Common myeloid progenitor, CD34-positive (primary cell): ENCODE data around the gene P4HTM.

Source experiments
- CTCF ChIA-PET: fragments of 350-600 bp; sonication (Branson Sonifier 250); formaldehyde crosslinking; loops from one replicate; lab custom pipeline; 2021; ENCODE audit warnings: antibody characterized with exemption; lab: Charles Lee
- POLR2A ChIA-PET: fragments of 350-600 bp; sonication (Branson Sonifier 250); formaldehyde crosslinking; loops from one replicate; lab custom pipeline; 2021; ENCODE audit warnings: antibody characterized with exemption; lab: Charles Lee
- DNase-seq, 3 donors: peaks; one replicate each; pipeline versions ENCODE4 v3.0.0 to v3.0.0-alpha.2; 2013
- H3K27ac ChIP-seq, 2 experiments: 1 replicate in 1 of 2; 2 replicates in 1 of 2; pipeline ENCODE4 v1.7.0; 2013; ENCODE audit warnings: inconsistent platforms in 2 of 2, low read length in 2 of 2, mild to moderate bottlenecking in 2 of 2, low read depth in 1 of 2, moderate library complexity in 1 of 2; ENCODE audit not compliant: severe bottlenecking in 2 of 2, insufficient read depth in 1 of 2, poor library complexity in 1 of 2
- H3K27me3 ChIP-seq, 5 experiments: replicated peaks in 2 of 5; 1 replicate in 3 of 5; 2 replicates in 2 of 5; pipeline versions ENCODE4 v1.6.1 to v1.7.0; 2013; ENCODE audit warnings: low read length in 4 of 5, mild to moderate bottlenecking in 2 of 5, moderate library complexity in 2 of 5, inconsistent platforms in 1 of 5; ENCODE audit not compliant: insufficient read depth in 5 of 5, control insufficient read depth in 4 of 5
- H3K36me3 ChIP-seq, 4 experiments: 1 replicate in 2 of 4; 2 replicates in 2 of 4; pipeline versions ENCODE4 v1.6.1 to v1.7.0; 2013; ENCODE audit warnings: low read length in 3 of 4, control low read depth in 1 of 4, mild to moderate bottlenecking in 1 of 4; ENCODE audit not compliant: control insufficient read depth in 4 of 4, insufficient read depth in 4 of 4
- H3K4me1 ChIP-seq, 4 experiments: 1 replicate in 3 of 4; 2 replicates in 1 of 4; pipeline versions ENCODE4 v1.6.1 to v1.7.1; 2013; ENCODE audit warnings: low read length in 3 of 4, mild to moderate bottlenecking in 3 of 4, control low read depth in 1 of 4, inconsistent platforms in 1 of 4, moderate library complexity in 1 of 4; ENCODE audit not compliant: control insufficient read depth in 4 of 4, insufficient read depth in 4 of 4; ENCODE audit errors: control extremely low read depth in 1 of 4
- H3K4me3 ChIP-seq, 7 experiments: 1 replicate in 4 of 7; 2 replicates in 3 of 7; pipeline versions ENCODE4 v1.5.1 to v1.7.0; 2013; ENCODE audit warnings: mild to moderate bottlenecking in 7 of 7, low read length in 6 of 7, moderate library complexity in 6 of 7, inconsistent platforms in 2 of 7, low read depth in 2 of 7, control low read depth in 1 of 7; ENCODE audit not compliant: insufficient read depth in 4 of 7, control insufficient read depth in 1 of 7; ENCODE audit errors: extremely low read depth in 1 of 7
- H3K9me3 ChIP-seq, 5 experiments: 1 replicate in 4 of 5; 2 replicates in 1 of 5; pipeline versions ENCODE4 v1.6.1 to v1.7.1; 2013; ENCODE audit warnings: low read length in 4 of 5, mild to moderate bottlenecking in 2 of 5, inconsistent platforms in 1 of 5, low read depth in 1 of 5, moderate library complexity in 1 of 5; ENCODE audit not compliant: control insufficient read depth in 4 of 5, insufficient read depth in 2 of 5; ENCODE audit errors: control extremely low read depth in 1 of 5
- WGBS: methylation state at CpG from one replicate; pipeline ENCODE4 v1.1.5; 2013; ENCODE audit not compliant: insufficient coverage; 5-methylcytosine and 5-hydroxymethylcytosine counted together

P4HTM gene

DNA sequence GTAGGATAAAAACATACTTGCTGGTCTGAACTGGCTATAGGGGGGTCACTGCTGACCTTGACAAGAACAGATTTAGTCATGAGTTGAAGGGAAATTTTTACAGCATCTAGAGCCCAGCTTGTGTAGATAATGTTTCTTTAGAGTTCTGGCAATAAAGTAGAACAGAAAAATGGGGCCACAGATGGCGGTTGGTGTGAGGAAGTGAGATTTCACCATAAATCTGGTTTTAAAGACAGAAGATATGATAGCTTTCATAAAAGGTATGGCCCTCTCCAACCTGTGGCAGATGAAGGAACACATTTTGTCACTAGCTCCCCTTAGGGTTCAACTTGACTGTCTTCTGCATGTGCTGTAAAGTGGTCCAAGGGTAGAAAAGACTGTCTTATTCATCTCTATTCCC, 63.5 kb downstream of the P4HTM start:
- DNase-seq, result no peak
- ChIA-PET POLR2A (interaction anchor here (0.5 to 1.6 kb wide), 2 partner anchors 9 to 19 kb away, joined by 3 to 4 read pairs; no protein-coding TSS in a partner anchor), CTCF (interaction anchor here (1.1 kb wide), 1 partner anchor 28 kb away, joined by 3 read pairs; no protein-coding TSS in a partner anchor)
- H3K4me1 ChIP-seq, result no peaks in the 10 kb centered on the region
- H3K27ac ChIP-seq, result no peak overlapping the region
- H3K9me3 ChIP-seq, result no peaks in the 10 kb centered on the region
- 100% methylated on average over 1 of the region's 1 CpG for WGBS
- no peaks in the 10 kb centered on the region for H3K27me3 ChIP-seq
- H3K4me3 ChIP-seq, result no peak overlapping the region
- H3K36me3 ChIP-seq, result peaks cover 27 to 67% (median 49%) of the 10 kb centered on the region in 4 experiments

DNA sequence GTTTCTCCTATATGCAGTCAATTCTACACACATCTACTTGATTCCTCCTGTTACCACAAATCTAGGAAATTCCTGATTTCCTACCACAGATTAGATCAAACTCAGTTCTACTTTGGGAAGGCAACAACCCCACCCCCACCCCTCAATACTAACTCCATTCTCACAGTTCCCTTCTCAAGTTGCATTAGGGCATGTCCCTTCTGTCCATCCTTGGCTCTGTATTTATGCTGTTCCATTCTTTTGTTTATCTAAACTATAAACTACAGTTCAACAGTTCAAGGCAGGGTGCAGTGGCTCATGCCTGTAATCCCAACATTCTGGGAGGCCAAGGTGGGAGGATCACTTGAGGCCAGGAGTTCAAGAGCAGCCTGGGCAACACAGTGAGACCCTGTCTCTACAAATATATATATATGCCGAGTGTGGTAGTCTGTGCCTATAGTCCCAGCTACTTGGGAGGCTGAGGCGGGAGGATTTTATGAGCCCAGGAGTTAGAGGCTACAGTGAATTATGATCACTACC, 64.4 kb downstream of the P4HTM start:
- H3K27me3 ChIP-seq, result no peaks in the 10 kb centered on the region
- no peaks in the 10 kb centered on the region for H3K4me1 ChIP-seq
- H3K4me3 ChIP-seq, result no peak overlapping the region
- WGBS, result no CpG with 5 or more reads among the region's 2 CpGs
- ChIA-PET POLR2A (interaction anchor here (1.6 kb wide), 1 partner anchor 19 kb away, joined by 3 read pairs; no protein-coding TSS in a partner anchor), CTCF (interaction anchor here (0.6 to 2.7 kb wide), 3 partner anchors 11 to 295 kb away, joined by 3 to 11 read pairs (median 3); no protein-coding TSS in a partner anchor)
- no peaks in the 10 kb centered on the region for H3K9me3 ChIP-seq
- no peak for DNase-seq
- no peak overlapping the region for H3K27ac ChIP-seq
- peaks cover 27 to 67% (median 49%) of the 10 kb centered on the region in 4 experiments for H3K36me3 ChIP-seq
